GM18526 (cell line): ENCODE measurements around the gene BLTP3B.

ENCODE experiments used
- POLR2A ChIP-seq: IDR thresholded peaks from 3 replicates; pipeline ENCODE4 v1.6.1; 2011; ENCODE audit not compliant: insufficient read length; ENCODE audit errors: extremely low read depth

BLTP3B gene

DNA sequence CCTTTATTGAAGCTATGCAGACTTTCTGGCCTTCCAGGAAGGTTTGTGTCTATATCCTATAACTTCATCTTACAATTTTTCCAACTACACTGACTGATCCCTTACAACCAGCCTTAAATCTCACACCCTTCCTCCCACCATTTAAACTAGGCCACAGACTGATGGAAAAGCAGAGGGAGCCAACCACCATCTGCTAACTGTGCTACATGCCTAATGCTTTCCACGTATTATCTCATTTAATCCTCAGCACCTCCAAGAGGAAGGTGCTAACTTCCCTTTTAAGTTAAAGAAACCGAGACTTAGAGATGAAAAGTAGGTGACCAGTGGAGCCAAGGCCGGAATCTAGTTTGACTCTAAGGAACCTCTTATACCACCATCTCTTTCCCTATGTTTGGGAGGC is 22.7 kb upstream of the BLTP3B start:
- TF ChIP-seq POLR2A = no peak

DNA sequence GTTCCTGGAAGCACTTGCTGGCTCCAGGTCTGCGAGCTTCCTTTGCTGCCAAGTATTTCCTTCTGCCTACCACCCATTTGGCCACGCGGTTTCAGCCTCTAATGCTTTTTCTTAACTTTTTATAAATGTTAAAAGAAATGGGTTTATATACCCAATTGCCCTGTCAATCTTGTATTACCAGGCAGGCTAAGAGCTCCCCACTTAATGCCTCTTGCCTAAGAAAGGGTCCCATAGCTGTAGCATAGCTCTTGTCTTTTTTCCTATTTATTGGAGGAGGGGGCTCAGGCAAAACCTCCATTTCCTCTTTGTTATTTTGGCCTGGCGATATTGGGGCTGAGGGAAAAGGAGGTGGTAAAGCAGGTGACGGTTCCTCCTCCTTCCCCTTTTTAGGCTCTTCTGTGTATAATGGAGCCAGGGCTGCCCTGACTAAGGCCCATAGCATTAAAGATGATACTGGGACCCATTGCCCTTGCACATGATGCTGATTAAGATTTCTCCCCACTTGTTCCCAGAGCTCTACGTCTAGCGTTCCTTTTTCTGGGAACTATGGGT is 21.6 kb upstream of the BLTP3B start:
- TF ChIP-seq POLR2A = no peak

DNA sequence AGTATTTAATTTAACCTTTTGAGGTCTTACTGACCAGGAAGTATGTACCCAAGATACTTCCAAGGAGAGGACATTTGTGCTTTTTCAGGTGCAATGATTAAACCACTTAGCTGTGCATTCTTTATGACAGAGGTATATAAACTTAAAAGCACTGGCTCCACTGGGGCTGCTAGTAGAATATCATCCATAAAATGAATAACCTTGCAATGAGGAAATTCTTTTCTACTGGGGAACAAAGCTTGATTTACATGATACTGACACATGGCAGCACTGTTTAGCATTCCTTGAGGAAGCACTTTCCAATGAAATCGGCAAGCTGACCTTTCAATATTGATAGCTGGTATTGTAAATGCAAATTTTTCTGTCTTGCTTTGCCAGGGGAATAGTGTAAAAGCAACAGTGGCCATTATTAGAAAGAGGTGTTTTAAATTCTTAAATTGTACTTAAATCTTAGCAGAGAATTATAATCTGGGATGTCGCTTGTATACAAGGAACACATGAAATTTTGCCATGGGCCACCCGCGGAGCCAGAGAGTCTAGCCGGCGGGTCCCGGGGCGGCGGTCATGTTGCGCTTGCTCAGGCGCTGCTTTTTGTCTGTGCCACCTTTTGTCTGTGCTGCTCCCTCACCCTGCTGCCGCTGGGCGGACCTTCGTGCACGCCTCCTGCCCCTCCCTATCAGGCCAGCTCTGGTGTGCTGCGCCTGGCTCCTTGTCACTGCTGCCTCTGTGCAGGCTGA is 20.9 kb upstream of the BLTP3B start:
- TF ChIP-seq POLR2A = no peak

DNA sequence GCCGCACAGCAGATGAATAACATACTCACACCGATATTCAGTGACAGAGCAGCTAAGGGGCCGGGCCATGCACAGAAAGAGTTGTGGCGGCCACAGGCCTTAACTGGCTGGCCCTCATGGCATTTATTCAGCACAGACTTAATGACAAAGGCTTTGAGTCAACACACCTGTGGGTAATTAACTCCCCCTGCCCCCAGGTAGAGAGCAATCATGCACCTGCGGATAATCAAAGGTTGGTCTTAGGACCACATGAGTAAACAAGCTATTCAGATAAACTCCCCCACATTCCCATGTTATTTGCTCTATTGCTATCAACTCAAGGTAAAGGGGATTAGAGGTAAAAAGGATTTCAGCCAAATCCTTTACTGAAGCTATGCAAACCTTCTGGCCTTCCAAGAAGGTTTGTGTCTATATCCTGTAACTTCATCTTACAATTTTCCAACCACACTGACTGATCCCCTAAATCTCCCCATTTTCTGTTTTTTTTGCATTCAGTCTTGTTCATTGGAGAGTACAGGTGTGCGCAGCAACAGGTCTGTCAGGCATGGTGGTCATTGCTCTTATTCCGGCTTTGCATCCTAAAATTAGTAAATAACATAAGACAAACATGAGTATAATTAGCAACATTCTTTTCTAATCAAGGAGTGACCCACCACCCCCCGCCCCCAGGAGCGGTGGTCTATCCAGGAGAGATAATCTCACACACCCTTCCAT is 16.9 kb upstream of the BLTP3B start:
- no peak for TF ChIP-seq POLR2A

DNA sequence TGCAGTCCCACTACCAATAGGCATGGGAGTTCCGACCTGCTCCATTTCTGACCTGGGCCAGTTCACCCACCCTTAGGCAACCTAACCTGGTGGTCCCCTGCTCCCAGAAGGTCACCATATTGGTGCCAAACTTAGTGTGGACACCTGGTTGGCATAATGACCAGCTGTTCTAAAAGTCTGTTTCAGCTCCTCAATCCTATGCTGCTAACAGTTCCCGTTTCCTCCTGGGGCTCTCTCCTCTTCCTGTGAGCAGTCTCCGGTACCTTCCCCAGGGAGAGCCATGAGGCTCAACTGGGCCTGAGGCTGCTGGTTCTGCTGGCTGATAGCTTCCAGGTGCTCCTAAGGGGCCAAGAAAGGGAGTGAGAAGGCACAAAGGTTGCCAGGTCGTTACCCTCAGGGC is 15.9 kb upstream of the BLTP3B start:
- TF ChIP-seq POLR2A = no peak

DNA sequence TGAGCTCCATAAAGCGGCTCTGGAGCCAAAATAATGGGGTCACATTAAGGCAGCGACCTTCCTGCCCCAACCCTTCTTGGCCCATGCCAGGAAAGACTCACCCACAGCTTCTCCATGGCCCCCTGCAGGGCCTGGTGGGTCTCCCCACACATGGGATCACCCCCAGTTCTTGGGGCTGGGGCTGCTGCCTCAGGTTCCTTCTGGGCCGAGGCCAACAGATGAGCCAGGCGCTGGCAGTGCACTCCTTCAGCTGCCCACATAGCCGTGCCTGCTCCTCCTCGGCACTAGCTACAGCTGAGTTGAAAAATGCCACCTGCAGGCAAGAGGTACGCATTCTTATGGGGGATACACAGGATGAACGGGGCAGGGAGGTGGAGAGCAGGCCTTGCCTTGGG is 14.8 kb upstream of the BLTP3B start:
- no peak for TF ChIP-seq POLR2A

DNA sequence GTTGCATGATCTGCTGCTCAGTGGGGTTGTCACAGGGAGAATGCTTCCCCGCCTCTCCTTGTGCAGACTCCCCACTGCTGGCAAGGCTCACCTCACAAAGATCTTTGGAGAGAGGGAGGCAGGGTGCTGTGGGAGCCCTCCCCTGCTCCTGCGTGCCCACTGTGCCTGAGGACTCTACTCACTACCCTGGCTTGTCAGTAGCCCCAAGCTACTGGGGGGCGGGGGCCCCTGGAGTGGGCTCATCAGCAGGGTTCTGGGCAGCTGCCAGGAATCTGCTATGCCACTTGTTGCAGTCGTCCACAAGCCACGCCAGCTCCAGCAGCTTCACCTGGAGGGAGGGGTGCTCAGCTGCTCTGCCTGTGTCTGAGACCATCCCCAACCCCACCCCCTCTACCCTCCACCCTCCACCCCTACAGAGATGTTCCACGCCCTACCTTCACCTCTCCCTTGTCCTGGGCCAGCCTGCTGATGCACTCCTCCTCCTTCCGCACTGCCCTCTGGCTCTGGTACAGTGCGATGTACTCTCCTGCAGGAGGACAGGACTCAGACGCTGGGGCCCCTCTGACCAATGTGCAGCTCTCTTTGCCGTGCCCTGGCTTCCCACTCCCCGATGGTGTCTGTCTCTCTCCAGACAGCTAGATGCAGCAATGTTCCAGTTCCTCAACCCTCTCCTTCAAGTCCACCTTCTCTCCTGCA is 14.2 kb upstream of the BLTP3B start:
- TF ChIP-seq POLR2A = no peak

DNA sequence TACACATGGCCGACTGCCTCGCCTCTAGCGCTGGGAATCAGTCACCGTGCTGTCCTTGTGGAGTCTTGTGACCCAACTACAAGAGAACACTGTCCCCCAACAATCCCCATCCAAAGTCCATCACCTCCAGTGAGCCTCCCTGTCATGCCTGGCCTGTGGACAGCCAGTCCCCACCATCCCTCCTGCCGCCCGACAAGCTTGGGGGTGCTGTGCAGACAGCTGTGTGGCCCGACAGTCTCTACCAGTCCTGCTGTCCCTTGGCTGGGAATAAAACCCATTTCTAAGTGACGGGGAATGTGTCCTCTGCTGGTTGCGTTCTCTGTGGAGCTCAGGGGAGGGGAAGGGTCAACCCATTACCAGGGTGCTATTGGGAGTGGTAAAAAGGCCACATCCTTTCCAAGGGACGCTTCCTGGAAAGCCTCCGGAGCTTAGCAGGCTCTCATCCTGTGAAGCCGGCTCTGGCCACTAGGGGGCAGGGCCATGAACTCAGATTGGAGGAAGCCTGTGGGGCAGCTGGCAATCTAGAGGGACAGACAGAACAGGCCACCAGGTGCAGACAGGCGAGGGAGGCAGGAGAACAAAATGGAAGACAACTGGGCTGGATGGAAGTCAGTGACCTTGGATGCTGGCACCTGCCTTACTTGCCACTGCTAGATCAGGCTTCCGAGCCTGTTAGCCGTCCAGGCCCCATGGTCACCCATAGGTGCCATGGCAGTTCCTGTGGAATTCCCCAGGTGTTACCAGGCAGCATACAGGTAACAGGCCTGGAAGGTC is 12.0 kb upstream of the BLTP3B start:
- TF ChIP-seq POLR2A = no peak

DNA sequence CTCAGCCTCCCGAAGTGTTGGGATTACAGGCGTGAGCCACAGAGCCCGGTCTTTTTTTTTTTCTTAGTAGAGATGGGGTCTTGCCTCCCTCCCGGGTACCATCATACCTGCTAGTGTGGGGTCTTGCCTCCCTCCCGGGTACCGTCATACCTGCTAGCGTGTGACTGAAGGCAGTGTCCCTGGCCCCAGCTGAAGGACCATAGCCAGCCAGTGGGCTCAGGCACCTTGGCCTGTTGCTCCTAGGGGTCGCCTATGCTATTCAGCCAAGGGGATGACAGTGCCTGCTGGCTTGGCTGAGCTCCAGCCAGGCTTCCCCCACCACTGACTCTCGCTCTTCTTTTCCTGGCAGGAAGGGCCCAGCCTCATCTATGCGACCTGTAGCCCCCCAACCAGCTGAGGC is 10.5 kb upstream of the BLTP3B start:
- no peak for TF ChIP-seq POLR2A

DNA sequence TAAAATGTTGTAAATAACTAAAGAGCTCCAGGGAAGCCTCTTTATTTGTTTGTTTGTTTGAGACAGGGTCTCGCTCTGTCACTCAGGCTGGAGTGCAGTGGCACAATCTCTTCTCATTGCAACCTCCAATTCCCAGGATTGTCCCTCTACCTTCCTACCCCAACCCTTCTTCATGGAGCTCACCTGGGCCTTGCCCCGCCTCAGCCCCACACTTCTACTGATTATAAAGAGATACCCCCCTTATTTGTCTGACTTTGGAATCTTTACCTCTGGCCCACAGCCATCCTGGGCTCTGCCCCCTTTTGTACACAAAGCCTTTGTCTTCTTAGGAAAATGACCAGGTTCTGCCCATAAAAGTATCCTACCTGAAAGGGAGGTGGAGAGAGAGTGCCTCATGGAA is 9.1 kb upstream of the BLTP3B start:
- no peak for TF ChIP-seq POLR2A

DNA sequence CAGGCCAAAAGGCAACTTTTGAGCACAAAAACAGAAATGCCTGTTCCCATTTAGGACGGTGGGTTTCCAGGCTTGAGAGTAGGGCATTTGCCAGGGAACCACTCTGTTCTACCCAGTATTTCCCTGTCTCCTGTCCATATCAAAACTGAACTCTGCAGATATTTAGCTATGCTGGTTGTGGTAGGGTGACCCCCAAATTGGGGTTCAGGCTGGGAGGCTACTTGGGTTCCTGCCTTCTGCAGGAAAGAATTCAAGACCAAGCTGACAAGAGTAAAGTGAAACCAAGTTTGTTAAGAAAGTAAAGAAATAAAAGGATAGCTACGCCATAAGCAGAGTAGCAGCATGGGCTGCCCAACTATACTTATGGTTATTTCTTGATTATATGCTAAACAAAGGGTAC is 3.6 kb upstream of the BLTP3B start:
- no peak for TF ChIP-seq POLR2A

DNA sequence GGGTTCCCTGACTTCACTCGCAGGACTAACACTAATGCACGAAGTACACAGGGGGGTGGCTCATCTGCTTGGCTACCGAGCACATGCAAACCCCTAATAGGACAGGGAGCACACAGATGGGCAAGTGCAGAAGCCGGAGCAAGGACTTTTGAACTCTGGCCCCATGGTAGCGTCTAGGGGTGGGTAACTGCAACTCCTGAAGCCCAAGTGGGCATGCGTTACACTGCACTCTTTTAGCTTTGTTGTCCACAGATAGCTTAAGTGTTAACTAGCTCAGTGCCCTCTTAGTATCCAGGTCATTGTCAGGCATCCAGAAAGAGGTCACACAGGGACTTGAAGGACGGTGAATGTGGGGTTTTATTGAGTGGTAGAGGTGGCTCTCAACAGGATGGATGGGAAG is 3.0 kb upstream of the BLTP3B start:
- no peak for TF ChIP-seq POLR2A

DNA sequence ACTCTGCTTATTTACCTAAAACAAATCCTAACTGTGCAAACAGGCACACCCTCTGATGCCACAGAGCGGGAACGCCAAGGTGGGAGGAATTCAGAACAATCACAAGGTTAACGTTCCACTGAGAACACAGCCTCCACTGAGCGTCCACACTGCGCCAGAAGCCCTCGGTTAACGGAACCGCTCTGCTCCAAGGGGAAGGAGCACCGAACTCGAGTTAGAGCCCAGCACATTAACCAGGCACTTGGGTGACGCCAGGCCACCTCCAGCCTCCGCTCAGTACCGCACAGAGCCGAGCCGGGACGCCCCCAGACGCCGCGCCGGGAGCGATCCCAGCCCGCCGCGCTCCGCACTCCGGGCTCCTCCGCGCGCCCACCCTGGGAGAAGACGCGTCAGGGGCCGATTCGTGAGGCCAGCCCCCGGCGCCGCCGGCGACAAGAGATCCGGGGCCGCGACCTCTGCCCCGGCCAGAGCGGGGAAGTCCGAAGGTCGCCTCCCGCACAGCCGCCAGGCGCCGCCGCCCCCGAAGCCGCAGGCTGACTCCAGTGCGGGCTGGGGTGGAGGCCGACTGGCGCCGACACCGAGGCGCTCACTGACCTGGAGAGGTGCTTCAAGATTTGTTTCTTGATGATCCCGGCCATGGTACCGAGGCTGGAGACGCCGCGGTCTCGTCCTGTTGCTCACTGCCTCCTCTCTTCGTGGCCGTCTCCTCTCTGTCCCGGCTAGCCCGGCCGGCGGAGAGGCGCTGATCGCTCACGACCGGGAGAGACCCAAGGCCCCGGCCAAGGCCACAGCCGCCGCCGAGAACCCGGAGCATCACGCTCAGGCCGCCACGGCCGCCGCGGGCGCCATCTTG is 450 bp downstream of the BLTP3B start:
- peak; percentile 97 for TF ChIP-seq POLR2A

DNA sequence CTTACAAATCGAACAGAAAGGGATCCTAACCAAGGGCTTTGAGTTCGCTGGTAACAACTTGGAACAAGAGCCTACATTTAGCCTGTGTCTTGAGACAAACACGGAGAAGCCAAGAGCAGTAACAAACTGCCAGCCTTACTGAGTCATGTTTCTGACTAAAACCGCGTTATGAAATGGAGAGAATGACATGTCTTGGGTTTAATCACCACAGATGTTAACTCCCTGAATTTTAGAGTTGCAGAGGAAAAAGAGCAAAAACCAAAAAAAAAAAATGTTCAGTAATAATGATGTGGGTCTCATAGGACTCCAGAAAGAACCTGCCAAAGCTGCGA is 1.0 kb downstream of the BLTP3B start:
- no peak for TF ChIP-seq POLR2A

DNA sequence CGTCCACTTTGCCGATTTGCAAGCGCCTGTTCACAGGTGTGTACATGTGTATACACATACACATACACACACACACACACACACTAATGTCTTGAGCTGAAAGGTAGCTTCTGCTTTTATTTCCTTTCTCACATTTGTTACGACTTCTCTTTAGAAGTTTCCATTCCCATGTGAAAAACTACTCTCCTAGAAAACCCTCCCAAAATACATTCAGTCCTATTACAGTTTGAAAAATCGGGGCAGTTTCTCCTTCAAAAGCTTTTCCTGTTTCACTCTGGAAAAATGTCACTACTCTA is 3.9 kb downstream of the BLTP3B start:
- no peak for TF ChIP-seq POLR2A
